Ovary (tissue), 9 donors: ENCODE results near the gene DENND1A. TPM values are rescaled to one million over a fixed set of nuclear protein-coding genes. Genes with fewer than 3 reads are reported as not detected.

ENCODE experiments used
- DNase-seq, 5 donors: peaks; one replicate each; pipeline ENCODE4 v3.0.0-alpha.2; 2019 to 2020
- H3K27ac ChIP-seq, 2 donors: fragments of 200-600 bp; one replicate each; pipeline versions ENCODE4 v1.5.1 to v1.8.0; 2019 to 2022
- H3K27me3 ChIP-seq: fragments of 200-600 bp; one replicate; pipeline ENCODE4 v1.8.0; 2022
- H3K36me3 ChIP-seq: fragments of 200-600 bp; sonication (generic); one replicate; pipeline ENCODE4 v1.5.1; 2019
- H3K4me1 ChIP-seq: one replicate; pipeline ENCODE4 v1.8.1; 2013; ENCODE audit warnings: mild to moderate bottlenecking, moderate library complexity; ENCODE audit not compliant: insufficient read depth
- H3K4me3 ChIP-seq: fragments of 200-600 bp; sonication (generic); one replicate; pipeline ENCODE4 v1.5.1; 2017
- H3K9me3 ChIP-seq, 2 donors: fragments of 200-600 bp in 1 of 2; sonication (generic) in 1 of 2; one replicate each; pipeline versions ENCODE4 v1.5.1 to v1.8.1; 2013 to 2019; ENCODE audit warnings: mild to moderate bottlenecking in 1 of 2, moderate library complexity in 1 of 2
- EP300 ChIP-seq: sonication (generic); formaldehyde crosslinking; IDR thresholded peaks from one replicate; pipeline ENCODE4 v1.6.1; 2017; ENCODE audit warnings: antibody characterized with exemption
- POLR2A ChIP-seq: fragments of 450-650 bp; IDR thresholded peaks from one replicate; pipeline ENCODE4 v1.6.1; 2017; ENCODE audit warnings: antibody characterized with exemption, mild to moderate bottlenecking, moderate library complexity
- WGBS, 3 donors: extraction: QIAGEN DNeasy Blood & Tissue Kit in 1 of 3; methylation state at CpG; one replicate each; pipeline versions ENCODE4 v1.1.5 to v1.1.7; 2013 to 2017; 5-methylcytosine and 5-hydroxymethylcytosine counted together
- intact Hi-C, 4 donors: fragments of 100-400 bp; cut with DNase I; formaldehyde crosslinking; loops; one replicate each; pipeline versions ENCODE4 v1.11.0 to v1.15.1; 2022 to 2023
- polyA plus RNA-seq, 2 donors: library from polyadenylated mRNA; stranded (reverse); fragments of 200-250 nt in 1 of 2; fragments of 350-450 nt in 1 of 2; fragmentation: Illumina TruSeq in 1 of 2; extraction: RNeasy Lipid Tissue Mini Kit (QIAGEN cat#74804) in 1 of 2; gene quantifications; one replicate each; pipeline ENCODE4 v1.2.3, GENCODE V29; 2013 to 2014
- total RNA-seq, 7 donors: library from RNA; depleted of rRNA in 2 of 7; stranded (reverse); fragments of >200 nt in 2 of 7; fragmentation: NEBNext Ultra II Directional in 3 of 7; extraction: Animal tissue kit (Norgen Biotek cat#: 25700) in 3 of 7; gene quantifications; one replicate each; pipeline versions ENCODE4 v1.1.0 to v1.2.4, GENCODE V29; 2016 to 2023
- TF ChIP-seq, protein P1 (sequence below), 3 donors: fragments of 450-650 bp in 2 of 3; fragments of 200-600 bp in 1 of 3; IDR thresholded peaks; one replicate each; pipeline versions ENCODE4 v1.5.1 to v1.8.0; 2016 to 2022; ENCODE audit warnings: antibody characterized with exemption in 3 of 3, mild to moderate bottlenecking in 1 of 3
- donor health status: DM: no; HTN: no; CAD: no; lungs with moderate emphysema.
- donor health status: DM: no; HTN: no; CAD: no.
- donor health status: Bipolar disorder and iron deficiency.
- donor health status: DM: yes; HTN: yes; CAD: no.
- donor health status: DM: no; HTN: no; CAD: no.
- donor health status: DM: yes; HTN: yes; CAD: no.

Gene DENND1A
- total and polyA plus RNA-seq, 9 donors: 10.4 to 24.5 (median 17.1) TPM

DNA sequence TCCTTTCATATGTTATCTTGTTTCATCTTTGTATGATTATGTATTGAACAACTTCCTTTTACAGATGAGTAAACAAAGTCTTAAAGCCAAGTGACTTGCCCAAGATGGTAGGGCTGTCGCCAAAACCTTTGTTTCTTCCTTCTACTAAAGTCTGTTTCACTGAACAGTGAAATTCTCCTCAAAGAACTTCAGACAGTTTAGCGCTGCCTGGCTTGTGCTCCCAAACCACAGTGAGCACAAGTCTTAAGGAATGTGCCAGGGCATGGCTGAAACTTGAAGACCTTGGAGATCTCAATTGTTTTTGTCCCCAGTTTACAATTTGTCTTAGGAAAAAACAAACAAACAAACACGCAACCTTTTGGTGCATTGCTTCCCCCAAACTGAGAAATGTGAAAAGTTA lies 300.4 kb downstream of the DENND1A start:
- Histone ChIP-seq H3K27ac (no peak overlapping the region), H3K27me3 (no peaks in the 10 kb centered on the region), H3K9me3 (no peaks in the 10 kb centered on the region), H3K4me3 (no peak overlapping the region), H3K36me3 (no peaks in the 10 kb centered on the region), H3K4me1 (no peaks in the 10 kb centered on the region)
- intact Hi-C loops: no loop called here
- 91 to 96% (median 96%) methylated on average over 3 of the region's 3 CpGs for WGBS, 3 donors
- DNase-seq: no peak
- TF ChIP-seq, protein P1, sequence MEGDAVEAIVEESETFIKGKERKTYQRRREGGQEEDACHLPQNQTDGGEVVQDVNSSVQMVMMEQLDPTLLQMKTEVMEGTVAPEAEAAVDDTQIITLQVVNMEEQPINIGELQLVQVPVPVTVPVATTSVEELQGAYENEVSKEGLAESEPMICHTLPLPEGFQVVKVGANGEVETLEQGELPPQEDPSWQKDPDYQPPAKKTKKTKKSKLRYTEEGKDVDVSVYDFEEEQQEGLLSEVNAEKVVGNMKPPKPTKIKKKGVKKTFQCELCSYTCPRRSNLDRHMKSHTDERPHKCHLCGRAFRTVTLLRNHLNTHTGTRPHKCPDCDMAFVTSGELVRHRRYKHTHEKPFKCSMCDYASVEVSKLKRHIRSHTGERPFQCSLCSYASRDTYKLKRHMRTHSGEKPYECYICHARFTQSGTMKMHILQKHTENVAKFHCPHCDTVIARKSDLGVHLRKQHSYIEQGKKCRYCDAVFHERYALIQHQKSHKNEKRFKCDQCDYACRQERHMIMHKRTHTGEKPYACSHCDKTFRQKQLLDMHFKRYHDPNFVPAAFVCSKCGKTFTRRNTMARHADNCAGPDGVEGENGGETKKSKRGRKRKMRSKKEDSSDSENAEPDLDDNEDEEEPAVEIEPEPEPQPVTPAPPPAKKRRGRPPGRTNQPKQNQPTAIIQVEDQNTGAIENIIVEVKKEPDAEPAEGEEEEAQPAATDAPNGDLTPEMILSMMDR (IDR thresholded peaks at IDR 0.05): no peak
- TF ChIP-seq POLR2A: no peak
- TF ChIP-seq EP300: no peak

- TF ChIP-seq, protein P1 (IDR thresholded peaks at IDR 0.05): no peak
- TF ChIP-seq POLR2A (no peak), EP300 (no peak)
- peak in 3 of 5 donors; percentile 35 to 57 (median 42) for DNase-seq
- intact Hi-C loops: no loop called here
- peaks cover 2% of the 10 kb centered on the region for H3K4me1 ChIP-seq
- no peak overlapping the region for H3K27ac ChIP-seq
- no peaks in the 10 kb centered on the region for H3K27me3 ChIP-seq
- 7 to 27% (median 11%) methylated on average over 2 of the region's 2 CpGs for WGBS, 3 donors
- no peak overlapping the region for H3K4me3 ChIP-seq
- H3K36me3 ChIP-seq: no peaks in the 10 kb centered on the region
- no peaks in the 10 kb centered on the region for H3K9me3 ChIP-seq
Measured at GRCh38 chr9:123622711-123623241, 307.1 kb downstream of the DENND1A start.

GRCh38 chr9:123620239-123620638 lies 309.7 kb downstream of the DENND1A start:
- no peak for DNase-seq
- no peak overlapping the region for H3K4me3 ChIP-seq
- TF ChIP-seq EP300 (no peak), POLR2A (no peak)
- TF ChIP-seq, protein P1 (IDR thresholded peaks at IDR 0.05): no peak
- intact Hi-C loops: no loop called here
- H3K27ac ChIP-seq: no peak overlapping the region
- no peaks in the 10 kb centered on the region for H3K36me3 ChIP-seq
- H3K4me1 ChIP-seq: peaks cover 2% of the 10 kb centered on the region
- no peaks in the 10 kb centered on the region for H3K9me3 ChIP-seq
- no peaks in the 10 kb centered on the region for H3K27me3 ChIP-seq

- intact Hi-C loops: no loop called here
- TF ChIP-seq EP300 (no peak), POLR2A (no peak)
- TF ChIP-seq, protein P1 (IDR thresholded peaks at IDR 0.05): no peak
- Histone ChIP-seq H3K4me3 (no peak overlapping the region), H3K36me3 (no peaks in the 10 kb centered on the region), H3K27ac (no peak overlapping the region), H3K4me1 (peaks cover 2% of the 10 kb centered on the region), H3K27me3 (no peaks in the 10 kb centered on the region), H3K9me3 (no peaks in the 10 kb centered on the region)
- no peak for DNase-seq
- WGBS, 3 donors: 82 to 89% (median 88%) methylated on average over 11 of the region's 11 CpGs
Measured at GRCh38 chr9:123617952-123618678, 311.8 kb downstream of the DENND1A start.
